HCT116 (cell line): ENCODE data around the gene CCDC106. TPM values are rescaled to one million over a fixed set of nuclear protein-coding genes. Genes with fewer than 3 reads are reported as not detected.

Experiments used
- ATAC-seq: fragments of 200-7000 bp; cut with Tn5 transposase; 2 replicates; pipeline ENCODE4 v1.9.1; 2020; ENCODE audit warnings: mild to moderate bottlenecking, moderate library complexity
- BruUV-seq: library from RNA; stranded (reverse); fragments of 400-500 nt; replicated peaks from 2 replicates; lab custom pipeline; 2021; lab: Mats Ljungman, UMichigan
- CTCF ChIA-PET: fragments of 300-600 bp; sonication (Branson Sonifier 250); formaldehyde crosslinking; loops from one replicate; lab custom pipeline; 2021; ENCODE audit warnings: antibody characterized with exemption; lab: Charles Lee
- POLR2A ChIA-PET: fragments of 300-600, 350-600 bp; sonication (Branson Sonifier 250); formaldehyde crosslinking; loops from one replicate; lab custom pipeline; 2021; ENCODE audit warnings: antibody characterized with exemption; lab: Charles Lee
- RAD21 ChIA-PET, 2 experiments: fragments of 300-600 bp; sonication (Branson Sonifier 250); formaldehyde crosslinking; loops; one replicate each; lab custom pipeline; 2023; ENCODE audit warnings: low total read pairs in 2 of 2; ENCODE audit not compliant: uncharacterized antibody in 2 of 2, unreplicated experiment in 2 of 2, low non-redundant PET in 1 of 2; lab: Charles Lee
- DNase-seq: peaks from one replicate; pipeline ENCODE4 v3.0.0-alpha.2; 2010; ENCODE audit warnings: low read depth, low spot score
- H2AFZ ChIP-seq: fragments of 200-600 bp; shearing (Covaris generic), sonication (generic); 2 replicates; pipeline ENCODE4 v1.6.1; 2017; ENCODE audit warnings: low read depth, mixed run types, mixed read lengths, antibody characterized with exemption, low read length; ENCODE audit not compliant: poor library complexity, severe bottlenecking
- H3K27ac ChIP-seq: 2 replicates; pipeline ENCODE4 v1.5.1; 2012; ENCODE audit warnings: low read depth, low read length
- H3K27me3 ChIP-seq: fragments of 200-600 bp; sonication (generic); 2 replicates; pipeline ENCODE4 v1.6.1; 2016; ENCODE audit warnings: mixed run types, low read length, mixed read lengths; ENCODE audit not compliant: insufficient read depth
- H3K36me3 ChIP-seq, 2 experiments: fragments of 200-500 bp in 1 of 2; fragments of 200-600 bp in 1 of 2; sonication (Bioruptor generic) in 1 of 2; sonication (generic) in 1 of 2; 2 replicates each; pipeline versions ENCODE4 v1.5.1 to v1.6.1; 2014 to 2016; ENCODE audit warnings: low read length in 2 of 2, inconsistent platforms in 1 of 2, mixed read lengths in 1 of 2, mixed run types in 1 of 2; ENCODE audit not compliant: insufficient read depth in 2 of 2, control insufficient read depth in 1 of 2
- H3K4me1 ChIP-seq, 2 experiments: fragments of 200-600 bp in 1 of 2; sonication (generic) in 1 of 2; 2 replicates each; pipeline versions ENCODE4 v1.5.1 to v1.6.1; 2012 to 2017; ENCODE audit warnings: low read length in 2 of 2, inconsistent platforms in 1 of 2, mild to moderate bottlenecking in 1 of 2, mixed read lengths in 1 of 2, mixed run types in 1 of 2, moderate library complexity in 1 of 2; ENCODE audit not compliant: insufficient read depth in 2 of 2, control insufficient read depth in 1 of 2
- H3K4me2 ChIP-seq: fragments of 200-600 bp; sonication (generic); 2 replicates; pipeline ENCODE4 v1.6.1; 2017; ENCODE audit warnings: mixed run types, low read length, mixed read lengths
- H3K4me3 ChIP-seq, 2 experiments: fragments of 200-600 bp in 1 of 2; sonication (generic) in 1 of 2; replicated peaks in 1 of 2; 2 replicates each; pipeline ENCODE4 v1.5.1; 2011 to 2016; ENCODE audit warnings: low read length in 2 of 2, control low read depth in 1 of 2, low read depth in 1 of 2, mild to moderate bottlenecking in 1 of 2, mixed read lengths in 1 of 2, mixed run types in 1 of 2
- H3K79me2 ChIP-seq: fragments of 200-600 bp; sonication (generic); 2 replicates; pipeline ENCODE4 v1.6.1; 2017; ENCODE audit warnings: mild to moderate bottlenecking, mixed run types, low read length, moderate library complexity, mixed read lengths; ENCODE audit not compliant: insufficient read depth
- H3K9ac ChIP-seq: fragments of 200-600 bp; sonication (generic); 2 replicates; pipeline ENCODE4 v1.6.1; 2016; ENCODE audit warnings: low read length, mixed read lengths
- H3K9me2 ChIP-seq: fragments of 200-600 bp; sonication (generic), shearing (Covaris generic); 2 replicates; pipeline ENCODE4 v1.6.1; 2017; ENCODE audit warnings: mixed run types, mild to moderate bottlenecking, moderate library complexity; ENCODE audit not compliant: insufficient read depth
- H3K9me3 ChIP-seq, 2 experiments: fragments of 200-500 bp in 1 of 2; fragments of 200-600 bp in 1 of 2; sonication (Bioruptor generic) in 1 of 2; sonication (generic) in 1 of 2; 2 replicates each; pipeline ENCODE4 v1.6.1; 2014 to 2017; ENCODE audit warnings: low read length in 2 of 2, mixed read lengths in 2 of 2, inconsistent platforms in 1 of 2, low read depth in 1 of 2, mild to moderate bottlenecking in 1 of 2, mixed run types in 1 of 2, moderate library complexity in 1 of 2; ENCODE audit not compliant: control insufficient read depth in 1 of 2, insufficient read depth in 1 of 2
- H4K20me1 ChIP-seq: fragments of 200-600 bp; sonication (generic), shearing (Covaris generic); 2 replicates; pipeline ENCODE4 v1.6.1; 2017; ENCODE audit warnings: mixed run types, mild to moderate bottlenecking, moderate library complexity; ENCODE audit not compliant: insufficient read depth
- CBX3 ChIP-seq: IDR thresholded peaks from 2 replicates; pipeline ENCODE4 v1.6.1; 2012; ENCODE audit warnings: low read depth
- EGR1 ChIP-seq: IDR thresholded peaks from 2 replicates; pipeline ENCODE4 v1.6.1; 2012; ENCODE audit warnings: low read depth
- EZH2phosphoT487 ChIP-seq: fragments of 200-600 bp; IDR thresholded peaks from 2 replicates; pipeline ENCODE4 v1.6.1; 2018; ENCODE audit warnings: antibody characterized with exemption, borderline replicate concordance
- FOSL1 ChIP-seq: IDR thresholded peaks from 2 replicates; pipeline ENCODE4 v1.6.1; 2012; ENCODE audit warnings: low read depth
- JUND ChIP-seq: IDR thresholded peaks from 2 replicates; pipeline ENCODE4 v1.6.1; 2012
- POLR2A ChIP-seq: IDR thresholded peaks from 2 replicates; pipeline ENCODE4 v1.7.0; 2011; ENCODE audit warnings: borderline replicate concordance; ENCODE audit not compliant: insufficient read depth, insufficient read length; ENCODE audit errors: extremely low read depth
- POLR2AphosphoS5 ChIP-seq: IDR thresholded peaks from 2 replicates; pipeline ENCODE4 v1.6.1; 2011; ENCODE audit warnings: mild to moderate bottlenecking, low read depth, low read length, moderate library complexity
- RAD21 ChIP-seq: IDR thresholded peaks from 2 replicates; pipeline ENCODE4 v1.6.1; 2012; ENCODE audit warnings: low read depth, mild to moderate bottlenecking
- SIN3A ChIP-seq: IDR thresholded peaks from 2 replicates; pipeline ENCODE4 v1.6.1; 2012; ENCODE audit warnings: low read depth
- SP1 ChIP-seq: IDR thresholded peaks from 2 replicates; pipeline ENCODE4 v1.6.1; 2012; ENCODE audit warnings: low read depth
- SRF ChIP-seq: IDR thresholded peaks from 2 replicates; pipeline ENCODE4 v1.6.1; 2012; ENCODE audit warnings: low read depth
- TCF7L2 ChIP-seq: IDR thresholded peaks from 2 replicates; pipeline ENCODE4 v1.7.0; 2011; ENCODE audit warnings: borderline replicate concordance, inconsistent platforms; ENCODE audit not compliant: insufficient read depth, insufficient read length; ENCODE audit errors: extremely low read depth
- ZFX ChIP-seq: fragments of 450-650 bp; IDR thresholded peaks from 2 replicates; pipeline ENCODE4 v1.6.1; 2017
- intact Hi-C: fragments of 100-400 bp; cut with micrococcal nuclease; formaldehyde crosslinking; loops from 2 replicates; pipeline ENCODE4 v1.10.0; 2022
- total RNA-seq: library from RNA; stranded (reverse); gene quantifications from one replicate; pipeline ENCODE4 v1.2.1, GENCODE V29; 2021; ENCODE audit not compliant: unreplicated experiment
- TF ChIP-seq, protein P1 (sequence below): IDR thresholded peaks from 2 replicates; pipeline ENCODE4 v1.6.1; 2012; ENCODE audit warnings: low read depth
- TF ChIP-seq, protein P2 (sequence below): IDR thresholded peaks from 2 replicates; pipeline ENCODE4 v1.6.1; 2012
- TF ChIP-seq, protein P3 (sequence below): IDR thresholded peaks from 2 replicates; pipeline ENCODE4 v1.6.1; 2012

Gene CCDC106
- total RNA-seq, 1 experiment from 2014 or later: 1.0 TPM

DNA sequence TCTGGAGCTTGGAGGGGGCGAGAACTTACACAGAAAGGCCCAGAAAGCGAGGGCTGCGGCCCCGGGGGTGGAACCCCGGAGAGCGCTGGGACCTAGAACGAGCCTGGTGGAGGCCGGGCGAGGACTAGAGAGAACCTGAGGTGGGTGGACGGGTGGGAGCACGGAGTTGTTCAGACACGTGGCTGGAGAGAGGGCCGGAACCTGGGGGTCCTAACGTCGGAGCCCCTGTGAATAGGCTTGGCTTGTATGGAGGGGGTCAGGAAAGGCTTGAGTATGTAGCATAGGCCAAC is 4.2 kb upstream of the CCDC106 start:
- TF ChIP-seq ZFX (peak; percentile 36; the same call in 1 of the 2 replicates), RAD21 (no peak)
- H3K4me3 ChIP-seq: peak overlapping the region; percentile 94 to 97
- H3K27me3 ChIP-seq: no peaks in the 10 kb centered on the region
- ChIA-PET POLR2A (no interaction called here), RAD21 (no interaction called here), CTCF (interaction anchor here (2.8 kb wide), 1 partner anchor 11 kb away, joined by 12 read pairs; the partner anchor contains the start of gene U2AF2)
- H3K9me3 ChIP-seq: no peaks in the 10 kb centered on the region
- H3K27ac ChIP-seq: peak overlapping the region; percentile 96
- intact Hi-C loops: no loop called here
- BruUV-seq: no TSS peak
- H3K79me2 ChIP-seq: peaks cover 51% of the 10 kb centered on the region
- H2AFZ ChIP-seq: no peak overlapping the region
- H3K36me3 ChIP-seq: peaks cover 10 to 12% of the 10 kb centered on the region in 2 experiments; a peak in 3 of 4 replicates
- H4K20me1 ChIP-seq: no peaks in the 10 kb centered on the region
- DNase-seq (no peak), ATAC-seq (no peak)
- H3K4me2 ChIP-seq: peak overlapping the region; percentile 75
- H3K9ac ChIP-seq: peak overlapping the region; percentile 99
- no peaks in the 10 kb centered on the region for H3K9me2 ChIP-seq
- H3K4me1 ChIP-seq: peaks cover 16 to 45% of the 10 kb centered on the region in 2 experiments; a peak in 3 of 4 replicates

DNA sequence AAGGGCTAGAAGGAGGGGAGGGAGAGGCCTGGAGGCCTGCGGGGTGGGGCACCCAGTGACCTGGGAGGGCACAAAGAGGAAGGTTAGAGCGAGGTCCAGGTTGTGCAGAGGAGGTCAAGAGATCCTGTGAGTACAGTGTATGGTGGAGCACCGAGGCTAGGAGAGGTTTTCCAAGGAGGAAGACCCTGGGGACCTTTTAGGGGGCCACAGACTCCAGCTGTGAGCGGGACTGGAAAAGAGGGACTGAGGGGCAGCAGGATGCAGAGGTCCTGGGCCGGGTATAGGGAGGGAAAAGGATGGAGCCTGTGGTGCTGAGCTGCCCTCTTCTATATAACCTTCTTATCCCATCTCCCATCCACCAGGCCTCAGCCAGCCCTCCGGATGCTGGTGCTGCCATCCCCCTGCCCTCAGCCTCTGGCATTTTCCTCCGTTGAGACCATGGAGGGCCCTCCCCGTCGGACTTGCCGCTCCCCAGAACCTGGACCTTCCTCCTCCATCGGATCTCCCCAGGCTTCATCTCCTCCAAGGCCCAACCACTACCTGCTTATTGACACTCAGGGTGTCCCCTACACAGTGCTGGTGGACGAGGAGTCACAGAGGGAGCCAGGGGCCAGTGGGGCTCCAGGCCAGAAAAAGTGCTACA is 3.7 kb upstream of the CCDC106 start:
- no peaks in the 10 kb centered on the region for H3K9me2 ChIP-seq
- H3K4me2 ChIP-seq: peak overlapping the region; percentile 75
- ATAC-seq (no peak), DNase-seq (no peak)
- H3K4me3 ChIP-seq: peak overlapping the region; percentile 94 to 97
- peaks cover 14 to 41% of the 10 kb centered on the region in 2 experiments; a peak in 3 of 4 replicates for H3K4me1 ChIP-seq
- no TSS peak for BruUV-seq
- intact Hi-C loops: no loop called here
- H3K27ac ChIP-seq: peak overlapping the region; percentile 96
- H2AFZ ChIP-seq: no peak overlapping the region
- H3K9me3 ChIP-seq: no peaks in the 10 kb centered on the region
- H3K79me2 ChIP-seq: peaks cover 48% of the 10 kb centered on the region
- POLR2A ChIA-PET: no interaction called here
- CTCF ChIA-PET: interaction anchor here (2.8 kb wide), 1 partner anchor 10 kb away, joined by 12 read pairs; the partner anchor contains the start of gene U2AF2
- TF ChIP-seq FOSL1 (no peak), EZH2phosphoT487 (no peak), EGR1 (no peak), SRF (no peak), POLR2AphosphoS5 (no peak), JUND (no peak), RAD21 (no peak), POLR2A (no peak), SIN3A (no peak), CBX3 (no peak), SP1 (no peak), TCF7L2 (no peak), ZFX (no peak)
- TF ChIP-seq, protein P1, sequence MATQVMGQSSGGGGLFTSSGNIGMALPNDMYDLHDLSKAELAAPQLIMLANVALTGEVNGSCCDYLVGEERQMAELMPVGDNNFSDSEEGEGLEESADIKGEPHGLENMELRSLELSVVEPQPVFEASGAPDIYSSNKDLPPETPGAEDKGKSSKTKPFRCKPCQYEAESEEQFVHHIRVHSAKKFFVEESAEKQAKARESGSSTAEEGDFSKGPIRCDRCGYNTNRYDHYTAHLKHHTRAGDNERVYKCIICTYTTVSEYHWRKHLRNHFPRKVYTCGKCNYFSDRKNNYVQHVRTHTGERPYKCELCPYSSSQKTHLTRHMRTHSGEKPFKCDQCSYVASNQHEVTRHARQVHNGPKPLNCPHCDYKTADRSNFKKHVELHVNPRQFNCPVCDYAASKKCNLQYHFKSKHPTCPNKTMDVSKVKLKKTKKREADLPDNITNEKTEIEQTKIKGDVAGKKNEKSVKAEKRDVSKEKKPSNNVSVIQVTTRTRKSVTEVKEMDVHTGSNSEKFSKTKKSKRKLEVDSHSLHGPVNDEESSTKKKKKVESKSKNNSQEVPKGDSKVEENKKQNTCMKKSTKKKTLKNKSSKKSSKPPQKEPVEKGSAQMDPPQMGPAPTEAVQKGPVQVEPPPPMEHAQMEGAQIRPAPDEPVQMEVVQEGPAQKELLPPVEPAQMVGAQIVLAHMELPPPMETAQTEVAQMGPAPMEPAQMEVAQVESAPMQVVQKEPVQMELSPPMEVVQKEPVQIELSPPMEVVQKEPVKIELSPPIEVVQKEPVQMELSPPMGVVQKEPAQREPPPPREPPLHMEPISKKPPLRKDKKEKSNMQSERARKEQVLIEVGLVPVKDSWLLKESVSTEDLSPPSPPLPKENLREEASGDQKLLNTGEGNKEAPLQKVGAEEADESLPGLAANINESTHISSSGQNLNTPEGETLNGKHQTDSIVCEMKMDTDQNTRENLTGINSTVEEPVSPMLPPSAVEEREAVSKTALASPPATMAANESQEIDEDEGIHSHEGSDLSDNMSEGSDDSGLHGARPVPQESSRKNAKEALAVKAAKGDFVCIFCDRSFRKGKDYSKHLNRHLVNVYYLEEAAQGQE: no peak
- TF ChIP-seq, protein P2, sequence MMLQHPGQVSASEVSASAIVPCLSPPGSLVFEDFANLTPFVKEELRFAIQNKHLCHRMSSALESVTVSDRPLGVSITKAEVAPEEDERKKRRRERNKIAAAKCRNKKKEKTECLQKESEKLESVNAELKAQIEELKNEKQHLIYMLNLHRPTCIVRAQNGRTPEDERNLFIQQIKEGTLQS: no peak
- TF ChIP-seq, protein P3, sequence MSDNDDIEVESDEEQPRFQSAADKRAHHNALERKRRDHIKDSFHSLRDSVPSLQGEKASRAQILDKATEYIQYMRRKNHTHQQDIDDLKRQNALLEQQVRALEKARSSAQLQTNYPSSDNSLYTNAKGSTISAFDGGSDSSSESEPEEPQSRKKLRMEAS: no peak
- H4K20me1 ChIP-seq: no peaks in the 10 kb centered on the region
- RAD21 ChIA-PET: no interaction called here
- H3K9ac ChIP-seq: peak overlapping the region; percentile 99
- H3K27me3 ChIP-seq: no peaks in the 10 kb centered on the region
- H3K36me3 ChIP-seq: peaks cover 10 to 12% of the 10 kb centered on the region in 2 experiments; a peak in 3 of 4 replicates
